GM12878 (cell line): ENCODE data around the gene ROCK1. TPM values are rescaled to one million over a fixed set of nuclear protein-coding genes. Genes with fewer than 3 reads are reported as not detected.

Experiments used
- ATAC-seq: fragments of 200-7000 bp; cut with Tn5 transposase; 3 replicates; pipeline ENCODE4 v1.9.1; 2020; ENCODE audit warnings: mild to moderate bottlenecking, moderate library complexity
- BruUV-seq: library from RNA; stranded (reverse); fragments of 400-500 nt; replicated peaks from 2 replicates; lab custom pipeline; 2021; lab: Mats Ljungman, UMichigan
- CTCF ChIA-PET: fragments of 300-600 bp; sonication (Branson Sonifier 250); formaldehyde crosslinking; extraction: SDS; loops from one replicate; lab custom pipeline; 2021; ENCODE audit warnings: inconsistent platforms; lab: Yijun Ruan, JAX
- POLR2A ChIA-PET: fragments of 350-600 bp; formaldehyde crosslinking; extraction: SDS; loops from one replicate; lab custom pipeline; 2021; ENCODE audit warnings: inconsistent platforms; lab: Charles Lee
- RAD21 ChIA-PET: fragments of 300-600 bp; sonication (Branson Sonifier 250); formaldehyde crosslinking; loops from one replicate; lab custom pipeline; 2023; ENCODE audit warnings: antibody characterized with exemption; ENCODE audit not compliant: unreplicated experiment; lab: Charles Lee
- SMC1A ChIA-PET: fragments of 300-600 bp; sonication (Branson Sonifier 250); formaldehyde crosslinking; loops from one replicate; lab custom pipeline; 2023; ENCODE audit not compliant: unreplicated experiment, uncharacterized antibody; lab: Charles Lee
- DNase-seq: peaks from one replicate; pipeline ENCODE4 v3.0.0-alpha.2; 2011; ENCODE audit warnings: low read depth, low spot score
- FAIRE-seq: peaks from 3 replicates; lab custom pipeline; 2011; peaks lifted over from hg19 to GRCh38; lab: Jason Lieb, UNC
- H2AFZ ChIP-seq: 2 replicates; pipeline ENCODE4 v1.6.0; 2011; ENCODE audit warnings: low read depth, low read length, control low read depth; ENCODE audit not compliant: control insufficient read depth
- H3K27ac ChIP-seq: 2 replicates; pipeline ENCODE4 v1.5.1; 2011; ENCODE audit warnings: control low read depth; ENCODE audit not compliant: control insufficient read depth, insufficient read depth
- H3K27me3 ChIP-seq, 2 experiments: replicated peaks in 1 of 2; 2 replicates each; pipeline versions ENCODE4 v1.6.0 to v1.6.1; 2011; ENCODE audit warnings: low read length in 1 of 2; ENCODE audit not compliant: control insufficient read depth in 2 of 2, insufficient read depth in 2 of 2
- H3K36me3 ChIP-seq, 2 experiments: 2 replicates each; pipeline ENCODE4 v1.5.1; 2011; ENCODE audit warnings: low read length in 1 of 2; ENCODE audit not compliant: control insufficient read depth in 2 of 2, insufficient read depth in 2 of 2
- H3K4me1 ChIP-seq: 2 replicates; pipeline ENCODE4 v1.6.1; 2011; ENCODE audit warnings: mild to moderate bottlenecking, low read length, moderate library complexity, mixed read lengths; ENCODE audit not compliant: control insufficient read depth, insufficient read depth
- H3K4me2 ChIP-seq: 2 replicates; pipeline ENCODE4 v1.6.0; 2011; ENCODE audit warnings: control low read depth; ENCODE audit not compliant: control insufficient read depth, insufficient read depth
- H3K4me3 ChIP-seq: fragments of 200-600 bp; sonication (generic); 2 replicates; pipeline ENCODE4 v1.5.1; 2016
- H3K79me2 ChIP-seq: 2 replicates; pipeline ENCODE4 v1.6.0; 2011; ENCODE audit warnings: low read length; ENCODE audit not compliant: control insufficient read depth, insufficient read depth
- H3K9ac ChIP-seq: 2 replicates; pipeline ENCODE4 v1.8.0; 2011; ENCODE audit warnings: low read length, control low read depth, mixed read lengths; ENCODE audit not compliant: control insufficient read depth, insufficient read depth
- H3K9me3 ChIP-seq: replicated peaks from 3 replicates; pipeline ENCODE4 v1.5.1; 2011; ENCODE audit warnings: mild to moderate bottlenecking, low read length; ENCODE audit not compliant: control insufficient read depth, insufficient read depth
- H4K20me1 ChIP-seq: 2 replicates; pipeline ENCODE4 v1.6.0; 2011; ENCODE audit not compliant: control insufficient read depth, insufficient read depth
- ASH2L ChIP-seq: fragments of 300-600, 200-600 bp; sonication (generic); IDR thresholded peaks from 2 replicates; pipeline ENCODE4 v1.6.1; 2017; ENCODE audit warnings: low read depth, mild to moderate bottlenecking, borderline replicate concordance
- CBX5 ChIP-seq: sonication (generic); IDR thresholded peaks from 2 replicates; pipeline ENCODE4 v1.6.1; 2016; ENCODE audit warnings: low read depth, moderate library complexity, mild to moderate bottlenecking, inconsistent platforms
- CHD4 ChIP-seq: fragments of 200-600 bp; sonication (generic); IDR thresholded peaks from 2 replicates; pipeline ENCODE4 v1.6.1; 2016; ENCODE audit warnings: mild to moderate bottlenecking
- GABPA ChIP-seq: IDR thresholded peaks from 2 replicates; pipeline ENCODE4 v1.6.1; 2014; ENCODE audit warnings: antibody characterized with exemption, low read depth, mild to moderate bottlenecking, inconsistent platforms
- JUND ChIP-seq: IDR thresholded peaks from 2 replicates; pipeline ENCODE4 v1.6.1; 2012; ENCODE audit warnings: low read depth, mild to moderate bottlenecking, low read length, improper control_type of control experiment, moderate library complexity
- NRF1 ChIP-seq: conservative IDR thresholded peaks from 2 replicates; pipeline ENCODE4 v1.6.1; 2011; ENCODE audit warnings: mild to moderate bottlenecking, low read depth, low read length, improper control_type of control experiment
- PAX8 ChIP-seq: fragments of 450-650 bp; IDR thresholded peaks from 2 replicates; pipeline ENCODE4 v1.6.1; 2017; ENCODE audit warnings: mild to moderate bottlenecking, moderate library complexity
- SMARCA5 ChIP-seq: fragments of 450-650 bp; IDR thresholded peaks from 2 replicates; pipeline ENCODE4 v1.6.1; 2017; ENCODE audit warnings: mild to moderate bottlenecking
- STAT1 ChIP-seq: fragments of 450-650 bp; conservative IDR thresholded peaks from 2 replicates; pipeline ENCODE4 v1.6.1; 2014; ENCODE audit warnings: antibody characterized with exemption, mild to moderate bottlenecking
- TCF3 ChIP-seq: IDR thresholded peaks from 2 replicates; pipeline ENCODE4 v1.6.1; 2012; ENCODE audit warnings: low read depth, mild to moderate bottlenecking, low read length, borderline replicate concordance; ENCODE audit not compliant: insufficient read depth
- WGBS: methylation state at CpG from one replicate; pipeline ENCODE4 v1.1.6; 2016; ENCODE audit warnings: low lambda C conversion rate; ENCODE audit not compliant: insufficient replicate concordance, insufficient coverage; ENCODE audit errors: missing lambda C conversion rate; 5-methylcytosine and 5-hydroxymethylcytosine counted together
- in situ Hi-C: fragments of 300-500 bp; cut with MboI; formaldehyde crosslinking; loops from 9 replicates; pipeline ENCODE4 v1.14.3; 2018; ENCODE audit warnings: mixed read lengths
- intact Hi-C: fragments of 100-400 bp; cut with micrococcal nuclease; formaldehyde crosslinking; loops from one replicate; pipeline ENCODE4 v1.14.2; 2022; ENCODE audit not compliant: unreplicated experiment
- polyA plus RNA-seq, 11 experiments: library from polyadenylated mRNA; depleted of rRNA in 4 of 11; unstranded in 6 of 11; stranded (reverse) in 5 of 11; fragments of >200 nt; fragmentation: Nextera tagmentation in 4 of 11; fragmentation: Illumina TruSeq in 1 of 11; extraction: Ambion mirVana in 4 of 11; extraction: Trizol in 1 of 11; gene quantifications; 1 replicate in 1 of 11; 2 replicates in 10 of 11; pipeline versions ENCODE4 v1.2.1 to v1.2.3, GENCODE V29; 2011 to 2016; ENCODE audit warnings: inconsistent platforms in 2 of 11, missing spikeins in 2 of 11, low read depth in 1 of 11
- total RNA-seq, 4 experiments: library from RNA; depleted of rRNA in 3 of 4; stranded (reverse); fragments of >200 nt in 3 of 4; fragmentation: Illumina TruSeq in 1 of 4; extraction: Trizol in 1 of 4; gene quantifications; 2 replicates each; pipeline versions ENCODE4 v1.2.1 to v1.2.3, GENCODE V29; 2013 to 2021
- TF ChIP-seq, protein P1 (sequence below): IDR thresholded peaks from 2 replicates; pipeline ENCODE4 v1.6.1; 2011; ENCODE audit warnings: borderline replicate concordance, low read depth, mild to moderate bottlenecking, moderate library complexity, mixed read lengths, low read length; ENCODE audit not compliant: insufficient read depth; ENCODE audit errors: extremely low read length
- TF ChIP-seq, protein P2 (sequence below): fragments of 450-650 bp; IDR thresholded peaks from 2 replicates; pipeline ENCODE4 v1.6.1; 2018; ENCODE audit warnings: mild to moderate bottlenecking, low read depth, moderate library complexity; ENCODE audit not compliant: partially characterized antibody

Gene ROCK1
- total and polyA plus RNA-seq, 10 of the 15 experiments (the other 5 are each of a cell fraction or from before 2014, with no cell fraction given), result 14.8 to 46.6 (median 29.5) TPM

GRCh38 chr18:20963027-20963426 is 148.6 kb downstream of the ROCK1 start:
- in situ Hi-C loops (no loop called here), intact Hi-C loops (loop anchor here (5.0 kb wide), 1 partner anchor 49 kb away; no protein-coding TSS in a partner anchor)
- WGBS, result 98% methylated on average over 2 of the region's 2 CpGs
- TF ChIP-seq CBX5 (no peak), PAX8 (no peak), STAT1 (no peak)
- TF ChIP-seq, protein P1, sequence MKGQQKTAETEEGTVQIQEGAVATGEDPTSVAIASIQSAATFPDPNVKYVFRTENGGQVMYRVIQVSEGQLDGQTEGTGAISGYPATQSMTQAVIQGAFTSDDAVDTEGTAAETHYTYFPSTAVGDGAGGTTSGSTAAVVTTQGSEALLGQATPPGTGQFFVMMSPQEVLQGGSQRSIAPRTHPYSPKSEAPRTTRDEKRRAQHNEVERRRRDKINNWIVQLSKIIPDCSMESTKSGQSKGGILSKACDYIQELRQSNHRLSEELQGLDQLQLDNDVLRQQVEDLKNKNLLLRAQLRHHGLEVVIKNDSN, result no peak
- ChIA-PET SMC1A (no interaction called here), CTCF (interaction anchor here (1.5 kb wide), 1 partner anchor 217 kb away, joined by 3 read pairs; no protein-coding TSS in a partner anchor), RAD21 (no interaction called here), POLR2A (no interaction called here)
- Histone ChIP-seq H3K79me2 (no peaks in the 10 kb centered on the region), H3K4me3 (no peak overlapping the region), H3K9ac (no peak overlapping the region), H3K36me3 (peaks cover 0 to 10% of the 10 kb centered on the region in 2 experiments; a peak in 1 of 4 replicates), H3K27me3 (no peaks in the 10 kb centered on the region), H3K4me1 (no peaks in the 10 kb centered on the region), H3K27ac (no peak overlapping the region), H4K20me1 (no peaks in the 10 kb centered on the region), H2AFZ (no peak overlapping the region), H3K9me3 (no peaks in the 10 kb centered on the region), H3K4me2 (no peak overlapping the region)
- no peak for DNase-seq
- ATAC-seq, result no peak
- no peak for FAIRE-seq
- no TSS peak for BruUV-seq

DNA sequence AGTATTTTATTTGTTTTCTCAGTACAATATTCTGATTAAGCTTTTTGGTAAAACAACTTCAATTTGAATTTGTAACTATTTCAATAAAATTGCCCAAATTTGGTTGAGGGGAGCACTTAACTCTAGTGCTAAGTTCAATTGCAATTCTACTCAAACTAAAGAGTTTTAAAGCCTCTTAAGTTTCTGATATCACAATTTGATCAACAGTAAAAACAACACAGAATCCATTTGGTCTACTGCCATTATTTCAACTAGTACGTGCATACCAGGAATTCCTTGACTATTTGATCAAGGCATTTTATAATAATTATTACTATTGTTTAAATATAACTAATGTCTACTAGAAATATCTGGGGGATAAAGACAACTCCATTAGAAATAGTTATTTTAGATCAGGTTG is 150.9 kb downstream of the ROCK1 start:
- H3K27me3 ChIP-seq, result no peaks in the 10 kb centered on the region
- no peak overlapping the region for H3K4me3 ChIP-seq
- FAIRE-seq, result no peak
- RAD21 ChIA-PET, result no interaction called here
- DNase-seq, result no peak
- H3K27ac ChIP-seq, result no peak overlapping the region
- SMC1A ChIA-PET, result no interaction called here
- POLR2A ChIA-PET, result no interaction called here
- H3K4me2 ChIP-seq, result no peak overlapping the region
- 100% methylated on average over 1 of the region's 1 CpG for WGBS
- no peak overlapping the region for H3K9ac ChIP-seq
- H4K20me1 ChIP-seq, result no peaks in the 10 kb centered on the region
- in situ Hi-C loops, result no loop called here
- no peaks in the 10 kb centered on the region for H3K9me3 ChIP-seq
- H3K36me3 ChIP-seq, result peaks cover 0 to 4% of the 10 kb centered on the region in 2 experiments; a peak in 1 of 4 replicates
- H3K4me1 ChIP-seq, result no peaks in the 10 kb centered on the region
- no peaks in the 10 kb centered on the region for H3K79me2 ChIP-seq
- intact Hi-C loops, result loop anchor here (5.0 kb wide), 1 partner anchor 52 kb away; no protein-coding TSS in a partner anchor
- CTCF ChIA-PET, result no interaction called here
- no TSS peak for BruUV-seq
- no peak overlapping the region for H2AFZ ChIP-seq
- no peak for ATAC-seq
- TF ChIP-seq JUND, result no peak
- TF ChIP-seq TCF3, result no peak
- TF ChIP-seq CHD4, result no peak
- no peak for TF ChIP-seq SMARCA5
- no peak for TF ChIP-seq GABPA
- no peak for TF ChIP-seq NRF1
- no peak for TF ChIP-seq ASH2L
- TF ChIP-seq, protein P2, sequence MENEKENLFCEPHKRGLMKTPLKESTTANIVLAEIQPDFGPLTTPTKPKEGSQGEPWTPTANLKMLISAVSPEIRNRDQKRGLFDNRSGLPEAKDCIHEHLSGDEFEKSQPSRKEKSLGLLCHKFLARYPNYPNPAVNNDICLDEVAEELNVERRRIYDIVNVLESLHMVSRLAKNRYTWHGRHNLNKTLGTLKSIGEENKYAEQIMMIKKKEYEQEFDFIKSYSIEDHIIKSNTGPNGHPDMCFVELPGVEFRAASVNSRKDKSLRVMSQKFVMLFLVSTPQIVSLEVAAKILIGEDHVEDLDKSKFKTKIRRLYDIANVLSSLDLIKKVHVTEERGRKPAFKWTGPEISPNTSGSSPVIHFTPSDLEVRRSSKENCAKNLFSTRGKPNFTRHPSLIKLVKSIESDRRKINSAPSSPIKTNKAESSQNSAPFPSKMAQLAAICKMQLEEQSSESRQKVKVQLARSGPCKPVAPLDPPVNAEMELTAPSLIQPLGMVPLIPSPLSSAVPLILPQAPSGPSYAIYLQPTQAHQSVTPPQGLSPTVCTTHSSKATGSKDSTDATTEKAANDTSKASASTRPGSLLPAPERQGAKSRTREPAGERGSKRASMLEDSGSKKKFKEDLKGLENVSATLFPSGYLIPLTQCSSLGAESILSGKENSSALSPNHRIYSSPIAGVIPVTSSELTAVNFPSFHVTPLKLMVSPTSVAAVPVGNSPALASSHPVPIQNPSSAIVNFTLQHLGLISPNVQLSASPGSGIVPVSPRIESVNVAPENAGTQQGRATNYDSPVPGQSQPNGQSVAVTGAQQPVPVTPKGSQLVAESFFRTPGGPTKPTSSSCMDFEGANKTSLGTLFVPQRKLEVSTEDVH, result no peak
